Bronchial epithelial cell (primary cell): ENCODE results near the gene ZNF24. TPM values are rescaled to one million over a fixed set of nuclear protein-coding genes. Genes with fewer than 3 reads are reported as not detected.
A peak's percentile ranks its signal among the peaks of the same experiment; 100 is the strongest.

ENCODE experiments used
- DNase-seq: peaks from one replicate; pipeline ENCODE4 v3.0.0-alpha.2; 2010; ENCODE audit warnings: low read depth
- FAIRE-seq: peaks from 2 replicates; lab custom pipeline; 2011; peaks lifted over from hg19 to GRCh38; lab: Jason Lieb, UNC
- H3K27me3 ChIP-seq: 2 replicates; pipeline ENCODE4 v1.5.1; 2011; ENCODE audit warnings: low read length; ENCODE audit not compliant: control insufficient read depth, insufficient read depth
- H3K36me3 ChIP-seq: 2 replicates; pipeline ENCODE4 v1.5.1; 2011; ENCODE audit warnings: low read length; ENCODE audit not compliant: control insufficient read depth, insufficient read depth
- H3K4me3 ChIP-seq: 2 replicates; pipeline ENCODE4 v1.5.1; 2011; ENCODE audit warnings: mild to moderate bottlenecking, low read depth, low read length, control low read depth
- total RNA-seq: library from RNA; depleted of rRNA; stranded (reverse); fragments of >200 nt; gene quantifications from 2 replicates; pipeline ENCODE4 v1.2.1, GENCODE V29; 2014
- TF ChIP-seq, protein P1 (sequence below): IDR thresholded peaks from 2 replicates; pipeline ENCODE4 v1.5.1; 2011; ENCODE audit warnings: mild to moderate bottlenecking, moderate library complexity, low read length, control low read depth, inconsistent platforms; ENCODE audit not compliant: insufficient read depth, severe bottlenecking

ZNF24 gene
- total RNA-seq, 1 donor from 2014 or later = 32.9 TPM

DNA sequence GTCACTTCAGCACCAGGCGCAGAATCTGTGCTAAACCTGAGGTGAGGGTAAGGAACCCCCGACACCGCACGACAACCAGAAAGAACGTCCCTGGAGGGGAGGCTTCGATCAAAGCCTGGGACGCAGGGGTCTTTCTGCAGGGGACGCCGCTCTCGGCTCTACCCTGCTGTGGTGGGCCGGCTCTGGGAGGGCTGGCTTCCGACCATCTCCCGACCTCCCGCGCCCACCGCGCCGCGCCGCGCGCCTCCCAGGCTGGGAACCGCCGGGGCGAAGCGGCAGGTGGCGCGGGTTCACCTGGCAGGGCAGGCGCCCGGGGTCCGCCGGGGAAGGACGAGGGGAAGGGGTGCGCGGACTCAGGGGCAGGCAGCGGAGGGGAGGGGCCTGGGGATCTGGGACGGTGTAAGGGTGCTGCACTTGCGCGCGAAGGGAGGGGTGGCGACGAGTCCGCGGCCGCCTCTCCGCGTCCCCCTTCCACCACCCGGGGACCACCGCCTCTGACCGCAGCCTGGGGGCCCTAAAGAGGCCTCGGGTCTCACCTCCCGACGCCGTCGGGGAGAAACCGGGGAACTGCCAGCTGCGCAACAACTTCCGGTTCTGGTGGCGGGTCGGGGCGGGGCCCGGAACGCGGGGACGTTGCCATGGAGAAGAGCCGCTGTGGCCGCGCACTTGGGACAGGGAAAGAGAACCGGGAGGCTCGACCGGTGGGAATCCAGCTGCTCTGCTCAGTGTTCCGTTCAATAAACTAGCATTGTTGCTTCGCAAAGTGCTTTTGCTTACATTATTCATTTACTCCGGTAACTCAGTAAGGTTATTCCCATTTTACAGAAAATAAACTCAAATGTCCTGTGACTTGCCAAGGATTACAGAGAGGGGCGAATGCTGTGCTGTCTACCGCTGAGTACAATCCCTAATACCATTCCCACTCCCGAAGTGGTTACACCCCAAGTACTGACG is 32.8 kb upstream of the ZNF24 start, which contains the start of gene ZNF396:
Gene ZNF396 (minus strand): TSS at position 596 of the 954 bp plus-strand sequence. CDS start 3,045 bp downstream, outside the sequence.
- TF ChIP-seq, protein P1, sequence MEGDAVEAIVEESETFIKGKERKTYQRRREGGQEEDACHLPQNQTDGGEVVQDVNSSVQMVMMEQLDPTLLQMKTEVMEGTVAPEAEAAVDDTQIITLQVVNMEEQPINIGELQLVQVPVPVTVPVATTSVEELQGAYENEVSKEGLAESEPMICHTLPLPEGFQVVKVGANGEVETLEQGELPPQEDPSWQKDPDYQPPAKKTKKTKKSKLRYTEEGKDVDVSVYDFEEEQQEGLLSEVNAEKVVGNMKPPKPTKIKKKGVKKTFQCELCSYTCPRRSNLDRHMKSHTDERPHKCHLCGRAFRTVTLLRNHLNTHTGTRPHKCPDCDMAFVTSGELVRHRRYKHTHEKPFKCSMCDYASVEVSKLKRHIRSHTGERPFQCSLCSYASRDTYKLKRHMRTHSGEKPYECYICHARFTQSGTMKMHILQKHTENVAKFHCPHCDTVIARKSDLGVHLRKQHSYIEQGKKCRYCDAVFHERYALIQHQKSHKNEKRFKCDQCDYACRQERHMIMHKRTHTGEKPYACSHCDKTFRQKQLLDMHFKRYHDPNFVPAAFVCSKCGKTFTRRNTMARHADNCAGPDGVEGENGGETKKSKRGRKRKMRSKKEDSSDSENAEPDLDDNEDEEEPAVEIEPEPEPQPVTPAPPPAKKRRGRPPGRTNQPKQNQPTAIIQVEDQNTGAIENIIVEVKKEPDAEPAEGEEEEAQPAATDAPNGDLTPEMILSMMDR = no peak
- Histone ChIP-seq H3K4me3 (peak within 1 kb of the TSS; percentile 76), H3K27me3 (no peaks in the 10 kb centered on the region), H3K36me3 (no peaks in the 10 kb centered on the region)
- no peak for FAIRE-seq
- DNase-seq = peak; percentile 23

DNA sequence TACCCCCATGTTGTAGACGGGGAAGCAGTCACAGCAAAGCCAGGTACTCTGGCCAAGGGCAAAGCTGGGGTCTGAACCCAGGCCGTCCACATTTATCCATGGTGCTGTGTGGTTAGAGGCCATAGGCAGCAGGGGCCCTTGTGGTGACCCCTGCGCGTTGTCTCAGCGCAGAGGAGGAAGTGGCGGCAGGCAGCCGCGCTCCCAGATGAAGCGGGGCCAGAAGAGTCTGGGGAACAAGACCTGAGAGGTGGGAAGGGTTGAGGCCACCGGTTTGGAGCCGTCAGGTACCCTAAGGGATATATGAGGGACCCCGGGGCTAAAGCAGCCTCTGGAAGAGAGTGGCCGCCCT is 32.1 kb upstream of the ZNF24 start:
- peak overlapping the region; percentile 76 for H3K4me3 ChIP-seq
- TF ChIP-seq, protein P1 = no peak
- FAIRE-seq = no peak

DNA sequence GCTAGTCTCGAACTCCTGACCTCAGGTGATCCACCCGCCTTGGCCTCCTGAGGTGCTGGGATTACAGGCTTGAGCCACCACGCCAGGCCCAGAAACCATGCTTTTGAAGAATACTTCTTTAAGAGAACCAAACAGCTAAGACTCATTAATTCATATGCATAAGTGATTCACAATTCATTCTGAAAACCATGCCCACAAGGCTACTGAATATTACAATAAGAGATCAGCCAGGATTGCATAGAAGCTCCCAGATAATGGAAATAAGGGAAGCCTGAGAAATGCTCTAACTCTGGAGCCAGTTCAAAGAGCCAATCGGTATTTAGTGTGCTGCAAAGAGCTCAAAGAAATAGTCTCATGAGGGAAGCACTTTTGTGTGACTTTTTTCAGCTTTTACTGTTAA is 30.5 kb upstream of the ZNF24 start:
- Histone ChIP-seq H3K27me3 (no peaks in the 10 kb centered on the region), H3K4me3 (no peak overlapping the region), H3K36me3 (no peaks in the 10 kb centered on the region)
- DNase-seq = no peak
- no peak for FAIRE-seq
- TF ChIP-seq, protein P1 = no peak

More for the DNA sequence above, 32.1 kb upstream of the ZNF24 start:
- H3K27me3 ChIP-seq = no peaks in the 10 kb centered on the region
- no peaks in the 10 kb centered on the region for H3K36me3 ChIP-seq
- no peak for DNase-seq

DNA sequence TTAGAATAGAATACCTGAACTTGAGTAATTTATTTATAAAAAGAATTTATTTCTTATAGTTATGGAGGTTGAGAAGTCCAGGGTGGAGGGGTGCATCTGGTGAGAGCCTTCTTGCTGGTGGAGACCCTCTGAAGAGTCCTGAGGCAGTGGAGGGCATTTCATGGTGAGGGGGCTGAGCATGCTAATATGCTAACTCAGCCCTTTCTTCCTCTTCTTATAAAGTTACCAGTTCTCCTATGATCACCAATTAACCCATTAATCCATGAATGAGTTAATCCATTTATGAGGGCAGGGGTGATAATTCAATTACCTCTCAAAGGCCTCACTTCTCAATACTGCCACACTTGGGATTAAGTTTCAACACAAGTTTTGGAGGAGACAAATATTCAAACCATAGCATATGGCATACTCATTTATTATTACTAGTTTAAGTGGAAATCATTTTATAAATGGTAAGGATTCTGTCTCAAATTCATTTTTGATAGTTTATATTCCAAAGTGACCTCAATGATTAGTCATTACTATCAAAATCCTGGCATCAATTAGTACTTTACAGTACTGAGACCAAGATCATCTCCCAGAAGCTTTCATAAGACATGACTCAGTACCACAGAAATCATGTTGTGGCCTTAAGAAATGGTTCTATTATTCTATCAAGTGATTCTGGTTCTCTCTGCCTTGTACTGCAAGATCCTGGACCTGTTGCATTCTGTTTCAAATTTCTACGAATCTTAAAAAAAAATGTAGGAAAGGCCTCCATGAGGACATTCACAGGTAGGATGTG is 27.4 kb upstream of the ZNF24 start:
- Histone ChIP-seq H3K36me3 (no peaks in the 10 kb centered on the region), H3K4me3 (no peak overlapping the region), H3K27me3 (no peaks in the 10 kb centered on the region)
- no peak for FAIRE-seq
- peak; percentile 36 for DNase-seq
- TF ChIP-seq, protein P1 = no peak

DNA sequence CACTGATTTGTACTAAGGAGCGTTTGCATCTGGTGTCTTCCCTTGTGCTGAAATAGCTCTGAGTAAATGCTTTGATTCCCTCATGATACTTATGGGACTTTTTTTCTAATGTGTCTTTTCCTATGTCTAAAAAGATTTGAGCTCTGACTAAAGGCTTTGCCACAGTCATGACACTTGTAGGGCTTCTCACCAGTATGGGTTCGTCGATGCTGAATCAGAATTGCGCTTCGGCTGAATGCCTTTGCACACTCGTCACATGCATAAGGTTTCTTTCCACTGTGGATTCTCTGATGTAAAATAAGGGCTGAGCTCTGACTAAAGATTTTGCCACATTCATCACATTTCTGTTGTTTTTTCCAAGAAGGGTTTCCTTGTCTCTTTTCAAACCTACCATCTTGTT is 24.9 kb upstream of the ZNF24 start:
- no peak for DNase-seq
- TF ChIP-seq, protein P1 = no peak
- Histone ChIP-seq H3K27me3 (no peaks in the 10 kb centered on the region), H3K4me3 (no peak overlapping the region), H3K36me3 (no peaks in the 10 kb centered on the region)
- FAIRE-seq = no peak
